HG03432 (cell line): Measurements from ENCODE around the gene CMTM5.
"Not testable (repeated sequence)": the region's sequence is repeated elsewhere in the genome, so short reads cannot be mapped to it uniquely, and the experiment has no call there.

Experiments used
- ATAC-seq: cut with Tn5 transposase; IDR thresholded peaks from one replicate; pipeline ENCODE4 v1.9.1; 2021; ENCODE audit warnings: mild to moderate bottlenecking, moderate library complexity; ENCODE audit not compliant: unreplicated experiment

Gene CMTM5

GRCh38 chr14:23377573-23378563 is 1.0 kb downstream of the CMTM5 start:
- ATAC-seq = no peak

DNA sequence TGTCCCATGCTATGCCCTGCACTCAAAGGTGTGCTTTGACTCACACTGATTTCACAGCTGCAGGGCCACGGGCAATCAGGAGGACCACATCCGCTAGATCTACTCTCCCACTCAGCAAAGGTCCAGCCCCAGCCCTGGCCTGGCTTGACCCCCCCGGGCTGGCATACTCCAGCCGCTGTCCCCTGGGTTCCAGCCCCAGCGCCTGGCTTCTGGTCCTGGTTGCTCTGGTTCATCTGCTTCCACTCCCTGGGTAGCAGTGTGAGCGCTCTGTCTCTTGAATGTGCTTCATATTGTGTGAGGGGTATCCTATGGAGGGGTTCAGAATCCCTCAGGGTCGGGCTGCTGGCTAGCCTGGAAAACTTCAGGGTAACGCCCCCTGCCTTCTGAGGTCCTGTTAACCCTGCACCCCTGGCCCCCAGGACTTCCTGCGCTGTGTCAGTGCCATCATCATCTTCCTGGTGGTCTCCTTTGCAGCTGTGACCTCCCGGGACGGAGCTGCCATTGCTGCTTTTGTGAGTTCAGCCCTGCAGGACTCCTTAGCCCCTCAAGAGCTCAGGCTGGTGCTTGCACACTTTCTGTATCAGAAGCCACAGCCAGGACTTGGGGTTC is 1.9 kb downstream of the CMTM5 start:
- ATAC-seq = no peak

- ATAC-seq = no peak
Measured at GRCh38 chr14:23379366-23380196, 2.7 kb downstream of the CMTM5 start.

- ATAC-seq = no peak
Measured at GRCh38 chr14:23380197-23380914, 3.5 kb downstream of the CMTM5 start.

DNA sequence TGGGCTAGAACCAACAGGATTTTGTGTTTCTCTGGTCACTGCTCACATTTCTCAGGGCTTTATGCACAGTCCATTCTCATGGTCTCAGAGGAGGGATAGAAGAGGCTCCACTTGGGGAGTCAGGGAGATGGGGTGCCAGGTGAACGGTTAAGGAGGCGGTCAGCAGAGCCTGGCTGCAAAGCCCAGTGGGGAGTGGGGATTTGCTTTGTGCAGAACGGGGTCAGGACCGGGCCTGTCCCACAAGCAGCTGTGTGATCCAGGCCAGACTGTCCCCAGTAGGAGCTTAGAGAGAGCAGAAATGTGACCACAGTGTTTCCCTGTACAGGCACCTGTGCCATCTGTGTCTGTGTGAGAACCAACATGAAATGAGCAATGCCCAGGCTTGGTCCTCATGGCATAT is 4.1 kb downstream of the CMTM5 start:
- no peak for ATAC-seq

GRCh38 chr14:23381871-23382270 is 5.0 kb downstream of the CMTM5 start:
- ATAC-seq = no peak

- no peak for ATAC-seq
Measured at GRCh38 chr14:23382276-23382675, 5.4 kb downstream of the CMTM5 start.

DNA sequence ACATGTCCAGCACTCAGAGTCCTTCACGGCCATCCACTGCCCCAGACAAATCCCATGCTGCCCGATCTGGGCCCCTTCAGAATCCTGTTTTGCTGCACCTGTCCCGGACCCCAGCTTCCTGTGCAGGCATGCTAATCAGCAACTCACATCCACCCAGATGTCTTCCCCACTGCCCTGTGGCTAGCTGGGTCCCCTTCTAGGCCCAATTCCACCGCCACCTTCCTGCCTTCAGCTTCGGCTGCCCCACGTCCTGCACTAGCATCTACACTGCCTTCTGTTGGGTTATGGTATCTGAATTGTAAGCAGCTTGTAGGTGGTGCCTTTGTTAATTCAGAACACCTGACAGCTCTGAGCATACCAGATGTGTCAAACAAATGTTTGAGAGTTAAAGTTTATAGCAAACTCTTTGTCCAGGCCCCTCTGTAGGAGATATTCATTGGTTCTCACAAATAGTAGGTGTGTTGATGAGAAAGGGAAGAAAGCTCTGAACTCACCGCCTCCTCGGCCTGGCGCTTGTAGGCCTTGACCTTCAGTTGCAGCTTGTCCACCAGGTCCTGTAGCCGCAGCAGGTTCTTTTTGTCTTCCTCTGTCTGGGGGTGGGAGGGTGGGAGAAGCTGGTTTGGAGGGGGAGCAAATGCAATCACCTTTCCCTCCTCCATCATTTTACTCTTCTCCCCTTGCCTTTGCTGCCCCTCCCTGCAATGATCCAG is 6.0 kb downstream of the CMTM5 start:
- ATAC-seq = no peak

- no peak for ATAC-seq
Measured at GRCh38 chr14:23384364-23385080, 7.7 kb downstream of the CMTM5 start.

- ATAC-seq = no peak
Measured at GRCh38 chr14:23385244-23385641, 8.4 kb downstream of the CMTM5 start.

DNA sequence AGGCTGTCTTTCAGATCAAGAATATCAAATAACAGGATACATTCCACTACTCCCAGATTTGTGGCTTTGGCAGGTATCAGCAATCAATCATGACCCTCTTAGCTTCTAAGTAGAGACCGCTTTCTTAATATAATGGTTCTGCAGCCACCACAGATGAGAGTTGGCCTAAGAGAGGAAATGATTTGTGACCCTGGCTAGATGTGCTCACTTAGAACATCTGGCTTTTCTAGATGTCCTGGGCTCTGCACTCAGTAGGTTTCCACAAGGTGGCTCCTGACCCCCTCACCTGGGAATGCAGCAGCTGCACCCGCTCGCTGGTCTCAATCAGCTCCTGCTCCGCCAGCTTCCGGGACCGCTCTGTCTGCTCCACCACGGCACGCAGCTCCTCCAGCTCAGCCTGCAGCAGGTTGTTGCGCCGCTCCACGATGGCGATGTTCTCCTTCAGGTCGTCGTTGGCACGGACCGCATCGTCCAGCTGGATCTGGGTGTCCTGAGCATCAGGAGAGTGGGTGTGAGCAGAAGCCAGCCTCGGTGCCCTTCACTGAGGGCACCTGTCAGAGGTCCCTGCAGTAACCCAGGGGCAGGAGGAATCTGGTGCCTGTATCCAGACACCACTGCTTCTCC is 8.9 kb downstream of the CMTM5 start:
- ATAC-seq = no peak

DNA sequence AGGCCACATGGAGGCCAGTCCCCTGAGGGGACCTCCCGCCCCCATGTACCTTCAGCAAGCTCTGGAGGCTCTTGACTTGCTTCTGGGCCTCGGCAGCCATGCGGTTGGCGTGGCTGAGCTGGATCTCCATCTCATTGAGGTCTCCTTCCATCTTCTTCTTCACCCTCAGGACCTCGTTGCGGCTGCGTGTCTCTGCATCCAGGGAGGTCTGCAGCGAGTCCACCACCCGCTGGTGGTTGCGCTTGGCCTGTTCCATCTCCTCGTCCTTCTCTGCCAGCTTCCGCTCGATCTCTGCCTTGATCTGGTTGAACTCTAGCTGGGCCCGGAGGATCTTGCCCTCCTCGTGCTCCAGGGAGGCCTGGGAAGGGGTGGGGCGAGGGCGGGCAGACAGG is 9.4 kb downstream of the CMTM5 start:
- not testable (repeated sequence) for ATAC-seq

- ATAC-seq = no peak
Measured at GRCh38 chr14:23386999-23387398, 10.2 kb downstream of the CMTM5 start.

GRCh38 chr14:23387916-23388882 is 11.4 kb downstream of the CMTM5 start:
- ATAC-seq = no peak

- ATAC-seq = no peak
Measured at GRCh38 chr14:23388996-23389395, 12.2 kb downstream of the CMTM5 start.

DNA sequence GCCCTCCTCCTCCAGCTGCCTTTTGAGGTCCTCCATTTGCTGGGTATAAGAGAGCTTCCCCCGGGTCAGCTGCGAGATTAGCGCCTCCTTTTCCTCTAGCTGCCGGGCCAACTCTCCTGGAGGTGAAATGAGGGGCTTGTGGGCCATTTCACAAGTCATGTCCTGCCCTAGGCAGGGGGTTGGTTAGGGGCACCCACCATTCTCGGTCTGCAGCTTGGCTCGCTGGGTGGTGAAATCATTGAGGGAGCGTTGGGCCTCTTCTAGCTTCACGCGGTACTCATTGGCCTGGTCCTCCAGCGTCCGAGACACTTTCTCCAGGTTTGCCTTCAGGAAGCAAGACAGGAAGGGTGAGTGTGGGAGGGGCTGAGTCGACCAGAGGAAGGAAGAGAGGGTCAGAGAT is 12.6 kb downstream of the CMTM5 start:
- no peak for ATAC-seq

GRCh38 chr14:23389871-23390270 is 13.0 kb downstream of the CMTM5 start:
- not testable (repeated sequence) for ATAC-seq

DNA sequence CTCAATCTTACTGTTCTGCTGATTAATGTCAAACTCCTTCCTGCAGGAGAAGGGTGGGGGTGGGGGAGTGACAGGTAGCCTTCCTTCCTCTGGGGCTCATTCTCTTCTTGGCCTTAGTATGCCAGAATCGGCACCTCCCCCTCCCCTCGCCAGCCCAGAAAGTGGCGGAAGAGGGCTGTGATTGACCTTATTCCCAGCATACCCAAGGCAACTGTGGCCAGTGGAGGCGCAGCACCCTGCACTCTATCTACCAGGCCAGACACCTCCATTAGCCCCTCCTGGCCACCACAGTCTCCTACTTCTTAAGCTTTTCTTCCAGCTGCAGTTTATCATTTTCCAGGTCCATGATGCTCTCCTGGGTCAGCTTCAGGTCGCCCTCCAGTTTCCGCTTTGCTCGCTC is 15.8 kb downstream of the CMTM5 start:
- ATAC-seq = no peak
